Loucy (cell line): ENCODE measurements around the gene VAV2.

Source experiments
- EZH2phosphoT487 ChIP-seq: fragments of 200-600 bp; IDR thresholded peaks from 2 replicates; pipeline ENCODE4 v1.6.1; 2018; ENCODE audit warnings: antibody characterized with exemption, mild to moderate bottlenecking, moderate library complexity, borderline replicate concordance
- TF ChIP-seq, protein P1 (sequence below): fragments of 200-600 bp; sonication (generic); conservative IDR thresholded peaks from 2 replicates; pipeline ENCODE4 v1.5.1; 2014; ENCODE audit warnings: mild to moderate bottlenecking, antibody characterized with exemption, low read length

DNA sequence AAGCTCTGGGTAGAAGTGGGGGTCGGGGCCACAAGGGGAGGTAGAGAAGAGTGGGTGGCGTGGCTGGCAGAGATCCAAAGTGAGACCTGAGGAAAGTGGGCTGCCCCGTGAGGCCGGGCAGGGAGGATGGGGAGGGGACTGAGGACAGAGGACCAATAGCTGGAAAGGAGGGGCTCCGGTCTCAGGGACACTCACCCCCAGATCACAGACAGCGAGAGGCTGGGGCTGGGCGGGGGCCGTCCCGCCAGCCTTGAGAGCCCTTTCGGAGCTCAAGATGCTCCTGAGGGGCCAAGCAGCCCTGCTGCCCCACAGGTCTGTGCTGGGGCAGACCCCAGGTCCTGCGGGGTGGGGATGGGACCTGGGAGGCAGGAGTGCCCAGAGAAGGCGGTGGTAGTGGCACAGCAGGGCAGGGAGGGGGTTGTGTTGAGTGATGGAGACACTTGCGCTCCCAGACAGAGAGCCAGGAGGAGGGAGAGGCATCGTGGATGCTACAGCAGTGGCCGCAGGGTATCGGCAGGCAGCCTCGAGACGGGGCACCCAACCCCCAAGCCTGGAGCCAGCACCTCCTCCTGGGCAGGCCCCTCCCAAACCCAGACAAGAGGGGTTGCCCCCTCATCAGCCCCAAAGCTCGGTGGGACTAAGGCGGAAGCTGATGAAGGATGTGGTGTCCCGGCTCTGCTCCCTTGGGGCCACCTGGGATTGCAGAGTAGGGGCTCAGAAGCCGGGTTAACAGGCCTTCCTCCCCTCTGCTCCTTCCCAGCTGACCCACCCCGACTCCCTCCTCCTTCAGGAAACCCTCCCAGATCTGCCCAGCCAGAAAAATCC lies 257.3 kb downstream of the VAV2 start:
- TF ChIP-seq, protein P1, sequence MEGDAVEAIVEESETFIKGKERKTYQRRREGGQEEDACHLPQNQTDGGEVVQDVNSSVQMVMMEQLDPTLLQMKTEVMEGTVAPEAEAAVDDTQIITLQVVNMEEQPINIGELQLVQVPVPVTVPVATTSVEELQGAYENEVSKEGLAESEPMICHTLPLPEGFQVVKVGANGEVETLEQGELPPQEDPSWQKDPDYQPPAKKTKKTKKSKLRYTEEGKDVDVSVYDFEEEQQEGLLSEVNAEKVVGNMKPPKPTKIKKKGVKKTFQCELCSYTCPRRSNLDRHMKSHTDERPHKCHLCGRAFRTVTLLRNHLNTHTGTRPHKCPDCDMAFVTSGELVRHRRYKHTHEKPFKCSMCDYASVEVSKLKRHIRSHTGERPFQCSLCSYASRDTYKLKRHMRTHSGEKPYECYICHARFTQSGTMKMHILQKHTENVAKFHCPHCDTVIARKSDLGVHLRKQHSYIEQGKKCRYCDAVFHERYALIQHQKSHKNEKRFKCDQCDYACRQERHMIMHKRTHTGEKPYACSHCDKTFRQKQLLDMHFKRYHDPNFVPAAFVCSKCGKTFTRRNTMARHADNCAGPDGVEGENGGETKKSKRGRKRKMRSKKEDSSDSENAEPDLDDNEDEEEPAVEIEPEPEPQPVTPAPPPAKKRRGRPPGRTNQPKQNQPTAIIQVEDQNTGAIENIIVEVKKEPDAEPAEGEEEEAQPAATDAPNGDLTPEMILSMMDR = no peak
- TF ChIP-seq EZH2phosphoT487 = no peak
